ENCODE results near the gene LGI2.

DNA sequence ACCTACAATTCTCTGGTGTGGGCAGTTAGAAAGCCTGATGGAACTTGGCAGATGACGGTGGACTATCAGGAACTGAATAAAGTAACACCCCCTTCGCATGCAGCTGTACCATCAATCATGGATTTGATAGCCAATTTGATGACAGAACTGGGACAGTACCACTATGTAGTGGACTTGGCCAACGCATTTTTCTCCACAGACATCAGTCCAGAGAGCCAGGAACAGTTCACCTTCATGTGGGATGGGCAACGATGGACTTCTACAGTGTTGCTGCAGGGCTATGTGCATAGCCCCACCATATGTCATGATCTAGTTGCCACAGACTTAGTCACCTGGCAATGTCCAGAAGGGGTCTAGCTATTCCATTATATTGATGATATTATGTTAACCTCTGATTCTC, 63.4 kb downstream of the LGI2 start:
- TF ChIP-seq, protein P1, sequence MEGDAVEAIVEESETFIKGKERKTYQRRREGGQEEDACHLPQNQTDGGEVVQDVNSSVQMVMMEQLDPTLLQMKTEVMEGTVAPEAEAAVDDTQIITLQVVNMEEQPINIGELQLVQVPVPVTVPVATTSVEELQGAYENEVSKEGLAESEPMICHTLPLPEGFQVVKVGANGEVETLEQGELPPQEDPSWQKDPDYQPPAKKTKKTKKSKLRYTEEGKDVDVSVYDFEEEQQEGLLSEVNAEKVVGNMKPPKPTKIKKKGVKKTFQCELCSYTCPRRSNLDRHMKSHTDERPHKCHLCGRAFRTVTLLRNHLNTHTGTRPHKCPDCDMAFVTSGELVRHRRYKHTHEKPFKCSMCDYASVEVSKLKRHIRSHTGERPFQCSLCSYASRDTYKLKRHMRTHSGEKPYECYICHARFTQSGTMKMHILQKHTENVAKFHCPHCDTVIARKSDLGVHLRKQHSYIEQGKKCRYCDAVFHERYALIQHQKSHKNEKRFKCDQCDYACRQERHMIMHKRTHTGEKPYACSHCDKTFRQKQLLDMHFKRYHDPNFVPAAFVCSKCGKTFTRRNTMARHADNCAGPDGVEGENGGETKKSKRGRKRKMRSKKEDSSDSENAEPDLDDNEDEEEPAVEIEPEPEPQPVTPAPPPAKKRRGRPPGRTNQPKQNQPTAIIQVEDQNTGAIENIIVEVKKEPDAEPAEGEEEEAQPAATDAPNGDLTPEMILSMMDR (IDR thresholded peaks at IDR 0.05; ENCODE audit: control extremely low read depth in 1 of 3, insufficient read depth in 1 of 3, low read depth in 1 of 3, low read length in 3 of 3): no peak
- no peak for TF ChIP-seq YY1 (IDR thresholded peaks at IDR 0.05; ENCODE audit: low read depth, low read length)

All from H1 (cell line).